Ramos (cell line): ENCODE results near the gene CTDP1.

Experiments used
- in situ Hi-C: fragments of 300-500 bp; cut with MboI; formaldehyde crosslinking; loops from one replicate; pipeline ENCODE4 v1.14.3; 2022; ENCODE audit warnings: low sequenced_read_pairs; ENCODE audit not compliant: unreplicated experiment

CTDP1 gene

GRCh38 chr18:79754022-79754761 lies 74.6 kb downstream of the CTDP1 start:
- in situ Hi-C loops = no loop called here

GRCh38 chr18:79754831-79755351 lies 75.3 kb downstream of the CTDP1 start:
- in situ Hi-C loops = no loop called here

DNA sequence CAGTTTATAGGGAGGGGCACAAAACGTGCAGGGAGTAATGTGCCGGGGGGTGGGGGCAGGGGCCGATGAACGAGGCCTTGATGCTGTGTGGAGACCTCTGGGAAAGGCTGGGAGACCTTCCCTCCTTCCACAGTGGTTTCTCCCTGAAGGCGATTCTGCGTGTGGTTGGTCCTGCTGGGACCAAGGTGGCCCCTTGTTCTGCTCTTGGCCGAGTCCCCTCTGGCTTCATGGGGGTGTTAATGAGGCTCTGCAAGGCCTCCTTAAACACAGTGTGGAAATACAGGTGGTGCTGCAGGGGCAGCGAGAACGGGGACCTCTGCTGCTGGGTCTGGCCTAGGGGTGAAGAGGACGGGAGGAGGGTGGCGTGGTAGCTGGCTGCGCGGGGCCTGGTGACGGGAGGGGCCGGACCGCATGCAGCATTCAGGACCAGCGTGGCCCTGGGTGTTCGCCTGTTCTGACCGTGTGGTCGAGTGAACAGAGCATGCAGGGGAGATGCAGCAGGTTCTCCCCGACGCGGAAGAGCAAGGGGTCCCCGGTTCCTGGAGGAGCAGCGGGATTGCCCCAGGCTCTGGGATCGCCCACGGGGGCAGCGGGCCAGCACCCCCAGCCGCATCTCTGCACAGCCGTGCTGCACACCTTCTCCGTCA lies 76.0 kb downstream of the CTDP1 start:
- in situ Hi-C loops = no loop called here

DNA sequence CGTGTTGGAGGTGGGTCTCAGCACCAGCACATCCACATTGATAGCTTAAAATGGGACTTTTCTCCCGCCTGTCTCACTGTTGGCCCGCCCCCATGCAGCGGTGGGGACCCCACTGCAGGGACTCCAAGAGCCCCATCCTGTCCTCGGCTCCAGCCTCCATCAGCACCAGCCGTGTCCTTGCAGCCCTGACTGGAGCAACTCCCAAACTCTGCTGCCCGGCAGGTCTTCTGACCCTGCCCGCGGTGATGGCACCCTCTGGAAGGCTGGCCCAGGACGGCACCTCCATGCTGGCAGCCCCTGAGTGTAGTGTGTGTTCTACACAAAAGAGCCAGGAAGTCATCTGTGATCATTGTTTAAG lies 76.5 kb downstream of the CTDP1 start:
- in situ Hi-C loops = no loop called here

- in situ Hi-C loops = no loop called here
Observed at GRCh38 chr18:79756826-79757225, 77.2 kb downstream of the CTDP1 start.

- in situ Hi-C loops = no loop called here
Observed at GRCh38 chr18:79760348-79760747, 80.7 kb downstream of the CTDP1 start.

DNA sequence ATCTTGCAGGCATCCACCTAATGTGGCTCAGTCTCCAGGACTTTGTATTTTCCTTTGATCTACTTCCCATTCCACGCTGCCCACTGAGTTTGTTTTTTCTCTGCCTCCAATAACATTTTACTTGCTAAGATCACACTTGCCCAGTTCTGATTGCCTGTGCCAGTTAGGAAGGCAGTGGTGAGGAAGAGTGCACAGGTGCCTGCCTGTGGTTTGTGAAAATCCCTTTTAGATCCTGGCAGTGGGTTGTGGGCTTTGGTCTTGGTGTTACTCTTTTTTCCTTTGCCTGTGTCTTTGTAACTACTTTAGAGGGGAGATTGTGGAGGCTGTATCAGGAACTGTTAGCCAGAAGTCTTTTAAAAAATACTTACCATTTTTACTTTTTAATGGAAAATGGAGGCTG lies 81.3 kb downstream of the CTDP1 start:
- in situ Hi-C loops = no loop called here

DNA sequence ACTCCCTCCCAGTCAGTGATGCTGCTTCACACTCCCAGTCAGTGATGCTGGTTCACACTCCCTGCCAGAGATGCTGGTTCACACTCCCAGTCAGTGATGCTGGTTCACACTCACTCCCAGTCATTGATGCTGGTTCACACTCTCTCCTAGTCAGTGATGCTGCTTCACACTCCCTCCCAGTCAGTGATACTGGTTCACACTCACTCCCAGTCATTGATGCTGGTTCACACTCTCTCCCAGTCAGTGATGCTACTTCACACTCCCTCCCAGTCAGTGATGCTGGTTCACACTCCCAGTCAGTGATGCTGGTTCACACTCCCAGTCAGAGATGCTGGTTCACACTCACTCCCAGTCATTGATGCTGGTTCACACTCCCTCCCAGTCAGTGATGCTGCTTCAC lies 83.8 kb downstream of the CTDP1 start:
- in situ Hi-C loops = no loop called here

GRCh38 chr18:79764131-79764530 lies 84.5 kb downstream of the CTDP1 start:
- in situ Hi-C loops = no loop called here

- in situ Hi-C loops = no loop called here
Observed at GRCh38 chr18:79765491-79766245, 86.1 kb downstream of the CTDP1 start.

GRCh38 chr18:79766308-79766707 lies 86.7 kb downstream of the CTDP1 start:
- in situ Hi-C loops = no loop called here

DNA sequence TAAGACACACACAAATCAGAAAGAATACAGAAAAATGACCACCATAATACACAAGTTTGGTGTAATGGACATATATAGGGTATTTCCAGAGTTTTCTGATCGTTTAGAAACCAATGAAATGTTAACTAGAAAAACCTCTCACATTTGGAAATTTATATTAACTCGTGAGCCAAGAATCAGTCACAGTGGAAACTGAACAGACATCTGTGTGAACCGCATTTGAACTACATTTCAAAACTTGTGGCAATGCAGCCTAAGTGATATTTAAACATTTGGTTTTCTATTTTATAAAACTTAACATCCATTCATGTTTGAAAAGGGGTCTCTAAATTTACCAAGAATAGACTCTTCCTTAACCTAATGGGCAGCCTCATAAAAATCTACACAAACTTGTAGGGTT lies 89.1 kb downstream of the CTDP1 start:
- in situ Hi-C loops = no loop called here

- in situ Hi-C loops = no loop called here
Observed at GRCh38 chr18:79769698-79770500, 90.3 kb downstream of the CTDP1 start.

DNA sequence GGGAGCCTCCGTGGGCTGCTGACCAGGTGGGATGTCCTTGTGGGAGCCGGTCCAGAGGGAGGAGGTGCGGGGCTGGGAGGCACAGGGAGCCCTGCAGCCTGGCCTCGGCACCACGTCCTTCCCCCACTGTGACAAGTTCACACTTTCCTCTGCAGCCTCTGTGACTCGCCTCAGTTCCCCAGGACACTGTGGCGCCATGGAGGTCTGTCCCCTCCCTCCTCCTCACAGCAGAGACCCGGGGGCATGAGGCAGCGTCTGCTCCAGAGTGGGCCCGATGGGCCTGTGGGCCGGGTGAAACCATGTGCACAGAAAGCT lies 90.9 kb downstream of the CTDP1 start:
- in situ Hi-C loops = no loop called here

GRCh38 chr18:79770826-79771225 lies 91.2 kb downstream of the CTDP1 start:
- in situ Hi-C loops = no loop called here

DNA sequence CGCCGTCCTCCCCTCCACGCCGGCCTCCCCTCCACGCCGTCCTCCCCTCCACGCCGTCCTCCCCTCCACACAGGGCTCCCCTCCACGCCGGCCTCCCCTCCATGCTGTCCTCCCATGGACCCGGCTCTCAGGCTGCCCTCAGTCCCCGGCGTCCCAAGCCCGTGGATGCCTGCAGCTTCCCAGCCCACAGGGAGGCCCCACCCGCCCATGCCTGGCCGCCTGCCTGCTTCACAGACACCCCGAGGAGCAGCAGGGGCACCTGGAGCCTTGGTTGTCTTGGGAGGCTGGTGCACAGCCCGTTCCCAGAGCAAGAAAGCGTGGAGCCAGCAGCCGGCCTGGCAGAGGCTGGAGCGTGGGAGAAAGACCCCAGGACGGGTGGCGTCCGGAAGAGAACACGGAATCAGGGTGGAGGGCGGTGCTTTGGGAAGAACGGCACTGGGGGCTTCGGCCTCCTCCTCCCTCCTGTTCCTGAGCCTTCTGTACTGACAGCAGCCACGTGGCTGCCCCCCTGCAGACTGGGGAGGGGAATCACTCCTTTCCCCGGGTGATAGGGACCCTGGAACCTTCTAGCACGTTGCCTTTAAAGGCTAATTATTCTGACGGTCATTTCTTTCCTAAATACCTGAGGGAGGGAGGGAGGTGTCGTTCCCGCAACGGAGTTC lies 92.0 kb downstream of the CTDP1 start:
- in situ Hi-C loops = no loop called here

DNA sequence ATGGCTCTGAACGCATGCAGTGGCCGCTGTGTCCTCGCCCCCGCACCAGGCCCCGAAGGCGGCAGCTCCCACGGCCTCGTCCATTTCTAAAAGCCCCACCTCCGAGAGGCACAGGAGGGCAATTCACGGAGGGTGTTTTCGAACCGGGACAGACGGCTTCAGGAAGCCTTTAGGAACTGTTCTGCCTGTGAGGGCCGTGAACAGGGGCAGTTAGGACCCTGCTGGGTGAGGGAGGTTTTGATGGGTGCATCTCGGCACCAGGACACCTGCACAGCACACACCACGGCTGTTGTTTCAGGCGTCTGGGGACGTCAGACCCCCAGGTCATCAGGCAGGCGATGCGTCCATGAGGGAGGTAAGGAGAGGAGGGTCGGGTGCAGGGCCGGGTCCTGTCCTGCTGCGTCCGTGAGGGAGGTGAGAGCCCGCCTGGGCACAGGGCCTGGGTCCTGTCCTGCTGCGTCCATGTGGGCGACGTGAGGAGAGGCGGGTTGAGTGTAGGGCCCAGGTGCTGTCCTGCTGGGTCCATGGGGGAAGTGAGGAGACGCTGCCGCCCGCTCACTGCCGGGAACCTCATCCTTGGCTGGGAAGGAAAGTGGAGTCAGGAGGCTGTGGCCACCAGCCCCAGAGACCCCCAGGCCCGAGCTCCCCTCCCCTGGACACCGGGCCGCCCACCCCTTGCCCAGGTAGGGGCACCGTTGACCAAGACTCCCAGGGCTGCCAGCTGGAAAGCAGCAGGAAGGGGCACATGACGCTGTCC lies 92.7 kb downstream of the CTDP1 start:
- in situ Hi-C loops = no loop called here

DNA sequence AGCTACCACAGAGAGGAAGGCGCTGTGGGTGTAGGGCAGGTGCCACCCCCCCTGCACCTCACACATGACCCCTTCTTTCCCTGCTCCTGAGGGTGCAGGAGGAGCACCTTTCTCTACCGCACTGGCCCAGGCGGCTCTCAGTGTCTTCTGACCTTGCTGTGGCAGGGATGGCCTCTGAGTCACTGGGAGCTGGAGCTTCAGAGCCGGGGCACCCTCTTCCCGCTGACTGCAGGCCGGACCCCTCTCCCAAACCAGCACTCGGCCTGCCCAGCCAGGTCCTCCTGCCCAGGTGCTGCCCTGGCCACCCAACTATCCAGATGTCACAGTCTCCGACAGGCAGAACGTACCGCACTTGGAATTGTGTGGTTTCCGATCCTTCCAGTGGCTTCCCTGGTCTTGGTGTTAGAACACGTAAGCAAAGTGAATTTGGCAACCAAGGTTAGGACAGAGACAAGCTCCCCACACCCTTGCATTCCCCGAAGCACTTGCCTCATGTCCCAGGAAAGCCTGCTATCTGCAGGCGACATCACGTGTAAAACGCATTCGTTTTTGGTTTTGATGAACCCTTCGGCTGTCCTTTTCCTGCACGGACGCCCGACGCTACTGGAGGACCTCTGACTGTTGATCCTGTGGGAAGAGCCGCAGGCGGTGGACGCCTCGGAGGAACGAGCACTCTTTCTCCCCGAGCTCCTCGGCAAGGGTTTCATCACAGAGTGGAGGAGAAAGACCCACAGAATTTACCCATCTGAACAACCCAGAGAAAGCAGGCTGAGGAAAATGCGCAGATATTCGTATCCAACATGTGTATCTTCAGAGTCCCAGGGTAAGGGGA lies 93.5 kb downstream of the CTDP1 start:
- in situ Hi-C loops = no loop called here

- in situ Hi-C loops = no loop called here
Observed at GRCh38 chr18:79774111-79774510, 94.5 kb downstream of the CTDP1 start.
